AG09319 (cell line): ENCODE measurements around the gene CCDC27.

Experiments used
- DNase-seq: peaks from one replicate; pipeline ENCODE4 v3.0.0-alpha.2; 2010; ENCODE audit warnings: low read depth; ENCODE audit errors: extremely low read depth
- TF ChIP-seq, protein P1 (sequence below): IDR thresholded peaks from 2 replicates; pipeline ENCODE4 v1.5.1; 2011; ENCODE audit warnings: low read depth, mild to moderate bottlenecking, inconsistent platforms, low read length, moderate library complexity

Gene CCDC27

DNA sequence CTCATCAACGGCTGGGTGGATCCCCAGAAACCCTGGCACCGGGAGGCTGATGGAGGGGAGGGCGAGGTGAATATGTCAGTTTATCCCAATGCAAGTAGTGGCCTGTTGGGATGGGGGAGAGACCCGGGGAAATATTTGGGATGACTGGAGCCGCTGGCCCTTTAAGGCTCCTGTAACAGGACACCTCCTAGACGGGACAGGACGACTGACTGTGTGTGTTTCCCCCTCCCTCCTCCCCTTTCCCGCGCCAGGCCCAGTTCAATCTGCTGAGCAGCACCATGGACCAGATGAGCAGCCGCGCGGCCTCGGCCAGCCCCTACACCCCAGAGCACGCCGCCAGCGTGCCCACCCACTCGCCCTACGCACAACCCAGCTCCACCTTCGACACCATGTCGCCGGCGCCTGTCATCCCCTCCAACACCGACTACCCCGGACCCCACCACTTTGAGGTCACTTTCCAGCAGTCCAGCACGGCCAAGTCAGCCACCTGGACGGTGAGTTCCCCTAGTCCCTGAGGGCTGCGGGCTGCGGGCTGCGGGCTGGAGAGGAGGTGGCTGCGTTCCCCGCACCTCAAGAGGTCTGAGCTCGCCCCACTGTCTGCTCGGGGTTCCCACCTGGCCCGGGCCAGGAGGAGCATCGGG, 44.8 kb upstream of the CCDC27 start:
- TF ChIP-seq, protein P1, sequence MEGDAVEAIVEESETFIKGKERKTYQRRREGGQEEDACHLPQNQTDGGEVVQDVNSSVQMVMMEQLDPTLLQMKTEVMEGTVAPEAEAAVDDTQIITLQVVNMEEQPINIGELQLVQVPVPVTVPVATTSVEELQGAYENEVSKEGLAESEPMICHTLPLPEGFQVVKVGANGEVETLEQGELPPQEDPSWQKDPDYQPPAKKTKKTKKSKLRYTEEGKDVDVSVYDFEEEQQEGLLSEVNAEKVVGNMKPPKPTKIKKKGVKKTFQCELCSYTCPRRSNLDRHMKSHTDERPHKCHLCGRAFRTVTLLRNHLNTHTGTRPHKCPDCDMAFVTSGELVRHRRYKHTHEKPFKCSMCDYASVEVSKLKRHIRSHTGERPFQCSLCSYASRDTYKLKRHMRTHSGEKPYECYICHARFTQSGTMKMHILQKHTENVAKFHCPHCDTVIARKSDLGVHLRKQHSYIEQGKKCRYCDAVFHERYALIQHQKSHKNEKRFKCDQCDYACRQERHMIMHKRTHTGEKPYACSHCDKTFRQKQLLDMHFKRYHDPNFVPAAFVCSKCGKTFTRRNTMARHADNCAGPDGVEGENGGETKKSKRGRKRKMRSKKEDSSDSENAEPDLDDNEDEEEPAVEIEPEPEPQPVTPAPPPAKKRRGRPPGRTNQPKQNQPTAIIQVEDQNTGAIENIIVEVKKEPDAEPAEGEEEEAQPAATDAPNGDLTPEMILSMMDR = no peak
- no peak for DNase-seq

DNA sequence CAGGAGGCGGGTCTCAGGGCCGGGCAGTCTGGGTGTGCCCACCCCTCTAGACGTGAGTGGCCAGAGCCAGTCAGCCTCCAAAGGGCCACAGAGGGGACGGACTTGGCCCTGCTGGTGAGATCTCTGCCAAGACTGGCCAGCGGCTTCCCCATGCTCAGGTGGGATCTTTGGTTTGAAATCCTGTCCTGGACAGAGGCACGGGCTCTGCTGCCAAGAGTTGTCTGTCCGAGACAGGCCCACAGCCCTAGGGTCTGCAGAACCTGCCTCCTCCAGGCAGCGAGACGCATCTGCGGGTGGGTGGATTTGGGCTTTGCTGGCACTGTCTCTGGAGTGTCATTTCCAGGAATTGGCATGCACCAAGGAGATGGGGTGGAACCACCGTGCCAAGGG, 44.3 kb upstream of the CCDC27 start:
- no peak for DNase-seq
- TF ChIP-seq, protein P1 = no peak

DNA sequence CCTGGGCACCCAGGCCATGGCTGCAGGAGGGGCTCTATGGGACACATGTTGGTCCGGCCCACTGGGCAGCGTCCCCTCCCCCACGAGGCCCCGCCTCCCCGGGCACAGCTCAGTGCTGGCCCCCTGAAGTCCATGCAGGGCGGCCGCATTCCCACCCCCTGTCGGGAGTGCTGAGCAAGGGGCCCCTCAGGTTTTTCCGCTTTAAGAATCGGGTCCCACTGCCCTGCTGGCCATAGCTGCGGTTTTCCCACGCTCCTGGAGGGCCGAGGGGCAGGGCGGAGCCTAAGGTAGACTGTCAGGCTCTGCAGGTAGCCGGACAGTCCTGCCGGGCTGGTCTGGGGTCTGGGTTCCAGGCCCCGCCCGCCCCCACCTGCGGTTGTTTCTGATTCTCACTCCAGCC, 43.5 kb upstream of the CCDC27 start:
- no peak for DNase-seq
- TF ChIP-seq, protein P1 = no peak

DNA sequence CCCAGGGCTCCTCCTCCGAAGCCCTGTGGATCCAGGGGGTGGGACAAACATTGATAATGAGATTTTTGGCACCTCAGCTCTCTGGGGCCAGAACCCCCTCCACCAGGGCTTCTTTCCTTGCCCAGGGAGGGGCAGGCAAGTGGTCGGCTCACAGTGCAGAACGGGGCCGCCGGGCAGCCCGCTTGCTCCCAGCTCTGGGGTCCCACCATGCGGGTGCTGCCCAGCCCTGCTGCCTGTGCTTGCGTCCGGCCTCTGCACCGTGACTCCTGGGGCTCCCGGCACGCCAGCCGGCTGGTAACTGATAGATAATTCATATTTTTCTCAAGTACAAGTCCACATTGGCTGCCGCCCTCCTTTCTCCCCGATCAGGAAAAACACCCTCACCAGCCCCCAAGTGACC, 42.0 kb upstream of the CCDC27 start:
- DNase-seq = no peak
- TF ChIP-seq, protein P1 = no peak

DNA sequence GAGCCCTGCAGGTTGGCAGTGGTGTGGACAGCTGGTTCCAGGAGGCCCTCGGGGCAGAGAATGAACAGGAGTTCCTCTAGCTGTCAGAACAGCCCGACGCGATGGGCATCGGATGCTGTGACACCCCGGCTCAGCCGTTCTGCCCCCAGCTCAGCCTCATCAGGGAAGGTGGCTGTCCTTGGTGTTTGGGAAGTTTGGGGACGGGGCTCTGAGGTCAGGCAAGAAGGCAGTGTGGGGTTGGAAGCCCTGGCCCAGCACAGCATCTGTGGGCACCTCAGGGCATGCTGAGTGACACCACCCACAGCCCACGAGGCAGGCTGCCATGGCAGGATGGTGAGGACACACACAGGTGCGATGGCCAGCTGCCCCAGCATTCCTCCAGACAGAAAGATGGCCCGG, 40.9 kb upstream of the CCDC27 start:
- TF ChIP-seq, protein P1 = no peak
- no peak for DNase-seq

DNA sequence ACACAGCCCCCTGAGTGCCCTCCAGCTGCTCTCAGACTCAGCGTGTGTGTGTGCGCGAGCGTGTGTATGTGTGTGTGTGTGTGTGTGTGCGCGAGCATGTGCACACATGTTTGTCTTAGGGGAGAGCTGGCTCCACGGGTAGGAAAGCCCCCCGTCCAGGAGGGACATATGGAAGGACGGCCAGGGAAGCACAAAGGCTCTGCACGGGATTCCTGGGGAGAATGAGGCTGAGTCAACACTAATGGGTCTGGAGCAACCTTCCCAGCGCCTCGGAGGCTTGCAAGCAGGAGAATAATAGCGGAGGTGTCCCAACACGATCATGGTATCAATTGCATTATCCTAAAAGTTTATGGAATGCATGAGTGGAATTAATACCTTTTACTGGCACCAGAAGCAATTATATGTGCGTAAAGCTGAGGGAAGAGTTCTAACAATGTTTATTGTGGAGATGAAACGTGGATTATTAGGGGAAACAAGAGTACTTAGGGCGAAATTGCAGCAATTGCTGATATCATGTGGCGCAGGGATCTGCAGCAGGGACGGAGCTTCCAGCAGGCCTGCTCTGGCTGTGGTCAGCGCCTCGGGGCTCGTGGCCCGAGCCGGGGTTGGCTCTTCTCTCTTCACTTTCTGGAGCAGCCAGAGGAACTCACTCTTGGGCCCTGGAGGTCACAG, 40.3 kb upstream of the CCDC27 start:
- TF ChIP-seq, protein P1 = no peak
- DNase-seq = no peak

DNA sequence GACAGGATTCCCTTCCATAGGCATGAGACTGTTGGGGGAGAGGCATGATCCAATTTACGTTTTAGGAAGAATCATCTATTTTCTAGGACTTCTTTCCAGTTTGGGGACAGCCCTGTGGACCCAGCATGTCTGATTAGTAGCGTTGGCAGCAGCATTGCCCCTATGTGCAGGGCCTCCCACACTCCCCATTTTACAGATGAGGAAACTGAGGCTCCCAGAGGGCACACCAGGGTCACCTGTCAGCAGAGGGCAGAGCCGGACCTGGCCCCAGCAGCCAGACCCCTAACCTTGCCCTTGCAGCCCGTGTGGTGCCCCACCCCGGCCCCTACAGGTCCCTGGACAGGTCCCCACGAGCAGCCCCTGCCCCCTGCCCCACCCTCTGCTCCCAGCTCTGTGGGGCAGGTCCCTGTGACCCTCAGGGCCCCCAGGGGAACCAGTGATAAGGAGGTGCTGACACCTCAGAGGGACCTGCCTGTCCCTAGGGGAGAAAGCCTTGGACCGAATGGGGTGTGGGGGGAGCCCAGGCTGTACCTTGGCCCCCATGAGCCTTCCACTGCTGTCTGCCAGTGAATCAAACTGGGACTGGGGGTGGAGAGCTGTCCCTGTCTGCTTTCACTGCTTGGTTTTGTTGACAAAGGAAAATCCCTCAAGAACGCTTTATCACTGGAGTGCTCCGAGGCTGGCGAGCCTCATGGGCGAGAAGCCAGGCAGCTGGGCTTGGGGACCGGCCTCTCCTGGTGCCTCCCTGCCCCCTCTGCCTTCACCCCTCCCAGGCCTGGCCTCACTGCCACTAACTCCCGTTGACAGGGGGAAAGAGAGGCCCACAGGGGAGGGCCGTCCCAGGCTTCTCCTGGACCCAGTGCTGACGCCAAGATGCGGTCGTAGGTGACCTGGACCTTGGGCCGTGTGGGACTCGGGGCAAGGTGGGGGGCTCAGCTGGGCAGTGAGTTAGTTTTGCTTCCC, 39.4 kb upstream of the CCDC27 start:
- TF ChIP-seq, protein P1 = no peak
- no peak for DNase-seq
